Neural cell (in vitro differentiated cells): ENCODE results near the gene AFAP1. TPM values are rescaled to one million over a fixed set of nuclear protein-coding genes. Genes with fewer than 3 reads are reported as not detected.

Experiments
- H2AFZ ChIP-seq: fragments of 200-600, 300-800 bp; sonication (generic), shearing (Covaris generic); 2 replicates; pipeline ENCODE4 v1.6.0; 2014; ENCODE audit warnings: low read depth, mild to moderate bottlenecking, antibody characterized with exemption, low read length, moderate library complexity
- H3F3A ChIP-seq: fragments of 200-600 bp; shearing (Covaris generic); 2 replicates; pipeline ENCODE4 v1.6.1; 2016; ENCODE audit warnings: mild to moderate bottlenecking, moderate library complexity, mixed read lengths, antibody characterized with exemption, low read length; ENCODE audit not compliant: insufficient read depth, poor library complexity, severe bottlenecking
- H3K27ac ChIP-seq: fragments of 200-600, 300-800 bp; sonication (generic), shearing (Covaris generic); 2 replicates; pipeline ENCODE4 v1.5.1; 2014; ENCODE audit warnings: mild to moderate bottlenecking, low read length, moderate library complexity
- H3K27me3 ChIP-seq: fragments of 300-800, 200-600 bp; sonication (generic), shearing (Covaris generic); 2 replicates; pipeline ENCODE4 v1.6.0; 2014; ENCODE audit warnings: mild to moderate bottlenecking, low read depth, low read length, moderate library complexity; ENCODE audit not compliant: insufficient read depth
- H3K36me3 ChIP-seq: fragments of 300-800, 200-600 bp; sonication (generic), shearing (Covaris generic); 2 replicates; pipeline ENCODE4 v1.5.1; 2014; ENCODE audit warnings: mild to moderate bottlenecking, antibody characterized with exemption, low read length, moderate library complexity; ENCODE audit not compliant: insufficient read depth
- H3K4me2 ChIP-seq: fragments of 300-800, 200-600 bp; sonication (generic), shearing (Covaris generic); 2 replicates; pipeline ENCODE4 v1.6.0; 2014; ENCODE audit warnings: mild to moderate bottlenecking, low read length
- H3K4me3 ChIP-seq: fragments of 300-800, 200-600 bp; sonication (generic), shearing (Covaris generic); 2 replicates; pipeline ENCODE4 v1.5.1; 2014; ENCODE audit warnings: mild to moderate bottlenecking, low read length, moderate library complexity
- H3K79me2 ChIP-seq: fragments of 200-600 bp; shearing (Covaris generic); replicated peaks from 2 replicates; pipeline ENCODE4 v1.6.0; 2014; ENCODE audit warnings: mild to moderate bottlenecking, low read length, moderate library complexity; ENCODE audit not compliant: insufficient read depth
- H3K9ac ChIP-seq: fragments of 300-800, 200-600 bp; sonication (generic), shearing (Covaris generic); 2 replicates; pipeline ENCODE4 v1.6.1; 2016; ENCODE audit warnings: mild to moderate bottlenecking, low read length, mixed read lengths
- H3K9me2 ChIP-seq: fragments of 200-600 bp; shearing (Covaris generic); 2 replicates; pipeline ENCODE4 v1.6.1; 2016; ENCODE audit warnings: mild to moderate bottlenecking, low read length, mixed read lengths; ENCODE audit not compliant: insufficient read depth
- H3K9me3 ChIP-seq: fragments of 200-600, 300-800 bp; sonication (generic), shearing (Covaris generic); 2 replicates; pipeline ENCODE4 v1.6.1; 2016; ENCODE audit warnings: mild to moderate bottlenecking, mixed run types, low read length, moderate library complexity, mixed read lengths
- H4K20me1 ChIP-seq: fragments of 200-600 bp; shearing (Covaris generic); 2 replicates; pipeline ENCODE4 v1.6.1; 2016; ENCODE audit warnings: mild to moderate bottlenecking, mixed run types; ENCODE audit not compliant: insufficient read depth
- EP300 ChIP-seq: fragments of 450-650 bp; conservative IDR thresholded peaks from 2 replicates; pipeline ENCODE4 v1.6.1; 2014; ENCODE audit warnings: antibody characterized with exemption, mild to moderate bottlenecking, moderate library complexity; ENCODE audit not compliant: poor library complexity, severe bottlenecking
- EZH2 ChIP-seq: fragments of 200-600, 300-800 bp; shearing (Covaris generic), sonication (generic); IDR thresholded peaks from 2 replicates; pipeline ENCODE4 v1.6.1; 2014; ENCODE audit warnings: antibody characterized with exemption, low read length, borderline replicate concordance, mild to moderate bottlenecking; ENCODE audit not compliant: insufficient read depth, poor library complexity, severe bottlenecking
- MXI1 ChIP-seq: fragments of 450-650 bp; conservative IDR thresholded peaks from 2 replicates; pipeline ENCODE4 v1.6.1; 2014; ENCODE audit warnings: antibody characterized with exemption, mild to moderate bottlenecking; ENCODE audit not compliant: poor library complexity, severe bottlenecking
- POLR2AphosphoS5 ChIP-seq: IDR thresholded peaks from 2 replicates; pipeline ENCODE4 v1.6.1; 2012
- RAD21 ChIP-seq: fragments of 450-650 bp; conservative IDR thresholded peaks from 2 replicates; pipeline ENCODE4 v1.6.1; 2014; ENCODE audit warnings: antibody characterized with exemption, mild to moderate bottlenecking, moderate library complexity
- SMC3 ChIP-seq: fragments of 450-650 bp; conservative IDR thresholded peaks from 2 replicates; pipeline ENCODE4 v1.6.1; 2014; ENCODE audit warnings: antibody characterized with exemption, mild to moderate bottlenecking, moderate library complexity; ENCODE audit not compliant: poor library complexity
- TAF1 ChIP-seq: IDR thresholded peaks from 2 replicates; pipeline ENCODE4 v1.6.1; 2012; ENCODE audit warnings: low read depth
- polyA plus RNA-seq: library from polyadenylated mRNA; depleted of rRNA; stranded (reverse); fragments of >200 nt; gene quantifications from 2 replicates; pipeline ENCODE4 v1.2.3, GENCODE V29; 2014
- TF ChIP-seq, protein P1 (sequence below): fragments of 450-650 bp; IDR thresholded peaks from 2 replicates; pipeline ENCODE4 v1.5.1; 2014; ENCODE audit warnings: antibody characterized with exemption, mild to moderate bottlenecking, moderate library complexity; ENCODE audit not compliant: poor library complexity, severe bottlenecking
- TF ChIP-seq, protein P2 (sequence below): IDR thresholded peaks from 2 replicates; pipeline ENCODE4 v1.6.1; 2012; ENCODE audit warnings: borderline replicate concordance

The AFAP1 gene
- polyA plus RNA-seq, 1 donor from 2014 or later = 38.9 TPM

DNA sequence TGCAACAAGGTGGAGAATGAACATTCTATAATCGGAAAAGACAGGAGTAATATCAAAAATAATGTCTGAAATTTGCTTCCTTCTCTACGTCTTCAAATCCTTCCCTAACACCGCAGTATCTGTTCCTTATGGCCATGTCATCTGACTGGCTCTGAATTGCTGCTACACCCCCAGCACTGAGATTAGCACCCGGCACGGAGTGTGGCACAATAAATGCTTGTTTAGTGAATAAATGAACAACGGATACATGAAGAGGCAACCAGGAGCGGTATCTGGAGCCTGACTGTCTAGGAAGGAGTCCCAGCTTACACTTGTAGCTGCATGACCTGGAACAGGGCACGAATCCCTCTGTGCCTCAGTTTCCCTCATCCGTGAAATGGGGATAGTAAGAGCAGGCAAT lies 164.3 kb downstream of the AFAP1 start:
- H3K79me2 ChIP-seq = no peaks in the 10 kb centered on the region
- TF ChIP-seq SMC3 = no peak
- no peak for TF ChIP-seq MXI1
- no peak for TF ChIP-seq TAF1
- TF ChIP-seq EP300 = no peak
- TF ChIP-seq EZH2 = no peak
- no peak for TF ChIP-seq RAD21
- TF ChIP-seq, protein P1, sequence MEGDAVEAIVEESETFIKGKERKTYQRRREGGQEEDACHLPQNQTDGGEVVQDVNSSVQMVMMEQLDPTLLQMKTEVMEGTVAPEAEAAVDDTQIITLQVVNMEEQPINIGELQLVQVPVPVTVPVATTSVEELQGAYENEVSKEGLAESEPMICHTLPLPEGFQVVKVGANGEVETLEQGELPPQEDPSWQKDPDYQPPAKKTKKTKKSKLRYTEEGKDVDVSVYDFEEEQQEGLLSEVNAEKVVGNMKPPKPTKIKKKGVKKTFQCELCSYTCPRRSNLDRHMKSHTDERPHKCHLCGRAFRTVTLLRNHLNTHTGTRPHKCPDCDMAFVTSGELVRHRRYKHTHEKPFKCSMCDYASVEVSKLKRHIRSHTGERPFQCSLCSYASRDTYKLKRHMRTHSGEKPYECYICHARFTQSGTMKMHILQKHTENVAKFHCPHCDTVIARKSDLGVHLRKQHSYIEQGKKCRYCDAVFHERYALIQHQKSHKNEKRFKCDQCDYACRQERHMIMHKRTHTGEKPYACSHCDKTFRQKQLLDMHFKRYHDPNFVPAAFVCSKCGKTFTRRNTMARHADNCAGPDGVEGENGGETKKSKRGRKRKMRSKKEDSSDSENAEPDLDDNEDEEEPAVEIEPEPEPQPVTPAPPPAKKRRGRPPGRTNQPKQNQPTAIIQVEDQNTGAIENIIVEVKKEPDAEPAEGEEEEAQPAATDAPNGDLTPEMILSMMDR = no peak
- TF ChIP-seq, protein P2, sequence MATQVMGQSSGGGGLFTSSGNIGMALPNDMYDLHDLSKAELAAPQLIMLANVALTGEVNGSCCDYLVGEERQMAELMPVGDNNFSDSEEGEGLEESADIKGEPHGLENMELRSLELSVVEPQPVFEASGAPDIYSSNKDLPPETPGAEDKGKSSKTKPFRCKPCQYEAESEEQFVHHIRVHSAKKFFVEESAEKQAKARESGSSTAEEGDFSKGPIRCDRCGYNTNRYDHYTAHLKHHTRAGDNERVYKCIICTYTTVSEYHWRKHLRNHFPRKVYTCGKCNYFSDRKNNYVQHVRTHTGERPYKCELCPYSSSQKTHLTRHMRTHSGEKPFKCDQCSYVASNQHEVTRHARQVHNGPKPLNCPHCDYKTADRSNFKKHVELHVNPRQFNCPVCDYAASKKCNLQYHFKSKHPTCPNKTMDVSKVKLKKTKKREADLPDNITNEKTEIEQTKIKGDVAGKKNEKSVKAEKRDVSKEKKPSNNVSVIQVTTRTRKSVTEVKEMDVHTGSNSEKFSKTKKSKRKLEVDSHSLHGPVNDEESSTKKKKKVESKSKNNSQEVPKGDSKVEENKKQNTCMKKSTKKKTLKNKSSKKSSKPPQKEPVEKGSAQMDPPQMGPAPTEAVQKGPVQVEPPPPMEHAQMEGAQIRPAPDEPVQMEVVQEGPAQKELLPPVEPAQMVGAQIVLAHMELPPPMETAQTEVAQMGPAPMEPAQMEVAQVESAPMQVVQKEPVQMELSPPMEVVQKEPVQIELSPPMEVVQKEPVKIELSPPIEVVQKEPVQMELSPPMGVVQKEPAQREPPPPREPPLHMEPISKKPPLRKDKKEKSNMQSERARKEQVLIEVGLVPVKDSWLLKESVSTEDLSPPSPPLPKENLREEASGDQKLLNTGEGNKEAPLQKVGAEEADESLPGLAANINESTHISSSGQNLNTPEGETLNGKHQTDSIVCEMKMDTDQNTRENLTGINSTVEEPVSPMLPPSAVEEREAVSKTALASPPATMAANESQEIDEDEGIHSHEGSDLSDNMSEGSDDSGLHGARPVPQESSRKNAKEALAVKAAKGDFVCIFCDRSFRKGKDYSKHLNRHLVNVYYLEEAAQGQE = no peak
- TF ChIP-seq POLR2AphosphoS5 = no peak
- no peaks in the 10 kb centered on the region for H3K36me3 ChIP-seq
- no peaks in the 10 kb centered on the region for H4K20me1 ChIP-seq
- H3K9ac ChIP-seq = no peak overlapping the region
- H3K4me3 ChIP-seq = no peak overlapping the region
- H3K4me2 ChIP-seq = no peak overlapping the region
- H3F3A ChIP-seq = no peaks in the 10 kb centered on the region
- no peak overlapping the region for H2AFZ ChIP-seq
- H3K9me3 ChIP-seq = no peaks in the 10 kb centered on the region
- no peaks in the 10 kb centered on the region for H3K9me2 ChIP-seq
- H3K27ac ChIP-seq = no peak overlapping the region
- no peaks in the 10 kb centered on the region for H3K27me3 ChIP-seq

DNA sequence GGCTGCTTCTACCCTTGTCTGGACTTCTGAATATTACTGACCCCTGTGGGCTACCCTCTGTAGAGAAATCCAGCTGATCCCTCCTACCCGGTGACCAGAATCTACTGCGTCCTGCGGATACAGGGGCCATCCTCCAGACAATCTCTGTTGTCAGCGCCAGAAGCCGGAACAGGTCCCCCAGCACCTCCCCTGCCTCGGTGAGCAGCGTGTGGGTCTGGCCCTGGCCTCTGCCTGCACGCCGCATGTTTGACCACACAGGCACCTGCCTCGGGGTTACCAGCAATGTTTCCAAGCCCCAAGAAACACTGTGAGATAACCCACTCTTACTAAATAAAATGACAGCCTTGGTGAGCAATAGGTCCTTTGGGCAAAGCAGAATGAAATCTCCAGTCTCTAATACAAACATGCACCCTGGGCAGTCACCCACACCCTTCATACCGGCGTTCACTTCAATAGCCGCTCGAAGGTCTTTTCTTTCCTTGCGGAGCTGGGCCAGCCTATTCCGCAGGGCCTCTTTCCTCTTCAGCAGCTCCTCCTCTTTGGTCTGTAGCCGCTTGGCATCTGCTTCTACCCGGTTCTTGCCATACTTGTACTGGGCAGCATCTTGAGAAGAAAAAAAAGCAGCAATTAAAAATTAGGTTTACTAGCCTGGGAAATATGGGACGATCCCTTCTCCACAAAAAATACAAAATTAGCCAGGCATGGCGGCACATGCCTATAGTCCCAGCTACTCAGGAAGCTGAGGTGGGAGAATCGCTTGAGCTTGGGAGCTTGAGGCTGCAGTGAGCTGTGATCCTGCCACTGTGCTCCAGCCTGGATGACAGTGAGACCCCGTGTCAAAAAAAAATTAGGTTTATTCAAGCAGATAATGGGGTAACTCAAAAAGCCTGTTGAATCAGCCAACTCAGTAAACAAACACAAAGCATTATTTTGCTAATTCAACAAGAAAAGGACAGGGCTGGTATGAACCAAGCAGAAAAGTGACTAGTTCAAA lies 165.1 kb downstream of the AFAP1 start:
- H3K4me2 ChIP-seq = no peak overlapping the region
- no peaks in the 10 kb centered on the region for H3K36me3 ChIP-seq

More for the DNA sequence above, 165.1 kb downstream of the AFAP1 start:
- Histone ChIP-seq H3K79me2 (no peaks in the 10 kb centered on the region), H2AFZ (no peak overlapping the region), H4K20me1 (no peaks in the 10 kb centered on the region), H3F3A (no peaks in the 10 kb centered on the region), H3K4me3 (no peak overlapping the region), H3K27me3 (no peaks in the 10 kb centered on the region), H3K27ac (no peak overlapping the region), H3K9me3 (no peaks in the 10 kb centered on the region), H3K9ac (no peak overlapping the region), H3K9me2 (no peaks in the 10 kb centered on the region)
- no peak for TF ChIP-seq RAD21
- TF ChIP-seq EZH2 = no peak
- no peak for TF ChIP-seq EP300
- TF ChIP-seq, protein P2 = no peak
- TF ChIP-seq MXI1 = no peak
- TF ChIP-seq TAF1 = no peak
- TF ChIP-seq, protein P1 = no peak
- no peak for TF ChIP-seq SMC3
- no peak for TF ChIP-seq POLR2AphosphoS5
